HG03103 (cell line): ENCODE results near the gene CATSPER4.
"Not testable (repeated sequence)": the region's sequence is repeated elsewhere in the genome, so short reads cannot be mapped to it uniquely, and the experiment has no call there.

Experiments
- ATAC-seq: cut with Tn5 transposase; IDR thresholded peaks from one replicate; pipeline ENCODE4 v1.9.1; 2021; ENCODE audit warnings: low read depth; ENCODE audit not compliant: unreplicated experiment

The CATSPER4 gene

GRCh38 chr1:26189331-26189730 lies 1.1 kb upstream of the CATSPER4 start:
- no peak for ATAC-seq

- no peak for ATAC-seq
Observed at GRCh38 chr1:26189751-26190275, 589 bp upstream of the CATSPER4 start.

- ATAC-seq = no peak
Observed at GRCh38 chr1:26191739-26192138, 1.3 kb downstream of the CATSPER4 start.

GRCh38 chr1:26195805-26196204 lies 5.4 kb downstream of the CATSPER4 start:
- ATAC-seq = no peak

GRCh38 chr1:26197301-26197700 lies 6.9 kb downstream of the CATSPER4 start:
- ATAC-seq = no peak

- no peak for ATAC-seq
Observed at GRCh38 chr1:26197813-26198212, 7.4 kb downstream of the CATSPER4 start.

GRCh38 chr1:26200413-26200812 lies 10.0 kb downstream of the CATSPER4 start:
- no peak for ATAC-seq

GRCh38 chr1:26203642-26204318 lies 13.4 kb downstream of the CATSPER4 start:
- ATAC-seq = no peak

GRCh38 chr1:26210147-26210870 lies 19.9 kb downstream of the CATSPER4 start:
- no peak for ATAC-seq

GRCh38 chr1:26212726-26213125 lies 22.3 kb downstream of the CATSPER4 start:
- ATAC-seq = no peak

GRCh38 chr1:26213335-26213905 lies 23.0 kb downstream of the CATSPER4 start:
- no peak for ATAC-seq

- ATAC-seq = no peak
Observed at GRCh38 chr1:26215246-26215645, 24.8 kb downstream of the CATSPER4 start.

GRCh38 chr1:26218906-26219494 lies 28.6 kb downstream of the CATSPER4 start:
- ATAC-seq = no peak

- no peak for ATAC-seq
Observed at GRCh38 chr1:26220199-26220912, 30.0 kb downstream of the CATSPER4 start.

GRCh38 chr1:26221094-26221493 lies 30.7 kb downstream of the CATSPER4 start:
- ATAC-seq = no peak

GRCh38 chr1:26224606-26225005 lies 34.2 kb downstream of the CATSPER4 start:
- ATAC-seq = no peak

GRCh38 chr1:26225033-26225831 lies 34.8 kb downstream of the CATSPER4 start:
- no peak for ATAC-seq

- ATAC-seq = not testable (repeated sequence)
Observed at GRCh38 chr1:26230682-26231081, 40.3 kb downstream of the CATSPER4 start.

GRCh38 chr1:26233903-26234643 lies 43.7 kb downstream of the CATSPER4 start, which contains the start of gene CEP85:
Gene CEP85, plus strand, starts transcription at chr1:26234200. Its CDS starts 5,584 bp downstream, at chr1:26239784.
- ATAC-seq = peak; percentile 85
